Neural cell (in vitro differentiated cells): ENCODE data around the gene DENND11.

Experiments
- CTCF ChIP-seq: fragments of 450-650 bp; IDR thresholded peaks from 2 replicates; pipeline ENCODE4 v1.5.1; 2014; ENCODE audit warnings: antibody characterized with exemption, mild to moderate bottlenecking, moderate library complexity; ENCODE audit not compliant: poor library complexity, severe bottlenecking
- REST ChIP-seq: IDR thresholded peaks from 2 replicates; pipeline ENCODE4 v1.6.1; 2012; ENCODE audit warnings: borderline replicate concordance
- TAF1 ChIP-seq: IDR thresholded peaks from 2 replicates; pipeline ENCODE4 v1.6.1; 2012; ENCODE audit warnings: low read depth

GRCh38 chr7:141738592-141739013 is 36.6 kb upstream of the DENND11 start:
- TF ChIP-seq TAF1 (no peak), CTCF (no peak), REST (no peak)
